GM21360 (cell line): ENCODE measurements around the gene FAM47B.

Experiments used
- ATAC-seq: cut with Tn5 transposase; IDR thresholded peaks from one replicate; pipeline ENCODE4 v1.9.1; 2021; ENCODE audit warnings: mild to moderate bottlenecking, moderate library complexity; ENCODE audit not compliant: unreplicated experiment

Gene FAM47B

DNA sequence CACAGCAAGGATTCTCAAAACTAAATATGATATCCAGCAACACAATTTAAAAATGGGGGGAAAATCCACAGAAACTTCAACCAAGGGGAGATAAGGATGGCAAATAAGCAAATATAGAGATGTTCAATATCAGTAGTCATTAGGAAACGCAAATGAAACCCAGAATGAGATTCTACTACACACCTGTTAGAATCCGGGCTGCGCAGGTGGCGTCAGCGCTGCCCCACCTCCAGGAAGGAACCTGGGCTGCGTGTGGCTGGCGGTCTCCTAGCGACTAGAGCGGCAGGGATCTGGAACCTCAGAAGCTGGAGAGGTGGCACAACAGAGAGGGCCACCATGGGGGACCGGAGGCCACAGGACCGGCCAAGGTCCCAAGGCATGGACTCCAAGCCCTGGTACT is at the start of gene FAM47B:
Gene FAM47B (plus strand): TSS at position 301 of the 400 bp plus-strand sequence. CDS start 36 bp downstream, at position 337.
- ATAC-seq, result no peak

- no peak for ATAC-seq
Observed at GRCh38 chrX:34893741-34894140, 48.9 kb upstream of the FAM47B start.

GRCh38 chrX:34900691-34901090 is 41.9 kb upstream of the FAM47B start:
- no peak for ATAC-seq

GRCh38 chrX:34901761-34902160 is 40.8 kb upstream of the FAM47B start:
- no peak for ATAC-seq

DNA sequence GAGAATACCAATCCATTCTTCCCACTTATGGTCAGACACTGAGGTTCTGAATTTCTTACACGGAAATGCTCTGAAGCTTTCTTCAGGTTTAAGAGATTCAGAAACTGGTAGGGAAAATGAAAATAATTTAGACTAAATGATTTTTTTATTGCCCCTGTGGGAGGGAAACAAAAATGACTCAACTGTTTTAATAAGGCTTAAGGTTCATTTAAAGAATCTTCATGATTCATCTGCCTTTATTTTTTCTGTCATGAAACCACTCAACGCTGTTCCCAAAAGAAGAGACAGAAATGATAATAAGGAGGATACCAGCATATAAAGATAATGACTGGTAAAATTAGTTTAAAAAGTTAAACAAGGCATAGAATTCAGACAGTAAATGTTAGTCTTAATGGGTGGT is 39.3 kb upstream of the FAM47B start:
- no peak for ATAC-seq

GRCh38 chrX:34909151-34909550 is 33.4 kb upstream of the FAM47B start:
- ATAC-seq, result no peak

GRCh38 chrX:34915463-34916225 is 27.0 kb upstream of the FAM47B start:
- ATAC-seq, result no peak

DNA sequence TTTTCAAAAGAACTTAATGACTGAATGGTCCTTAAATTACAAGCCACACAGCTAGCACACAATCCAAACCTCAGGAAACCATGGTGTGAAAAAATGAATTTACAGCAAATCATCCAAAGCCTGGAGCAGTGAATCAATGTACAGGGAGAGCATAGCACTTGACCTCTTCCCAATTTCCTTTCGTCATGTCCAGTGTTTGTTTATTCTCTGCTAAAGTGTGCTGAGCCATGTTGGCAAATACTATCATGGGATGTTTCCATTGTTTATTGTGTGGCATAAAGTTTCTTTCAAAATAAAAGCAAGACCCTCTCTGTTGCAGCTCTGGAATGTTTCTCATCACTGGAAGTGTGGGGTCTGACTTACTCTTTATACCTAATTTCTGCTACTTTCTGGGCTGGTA is 25.4 kb upstream of the FAM47B start:
- no peak for ATAC-seq

- ATAC-seq, result no peak
Observed at GRCh38 chrX:34918091-34918736, 24.4 kb upstream of the FAM47B start.

DNA sequence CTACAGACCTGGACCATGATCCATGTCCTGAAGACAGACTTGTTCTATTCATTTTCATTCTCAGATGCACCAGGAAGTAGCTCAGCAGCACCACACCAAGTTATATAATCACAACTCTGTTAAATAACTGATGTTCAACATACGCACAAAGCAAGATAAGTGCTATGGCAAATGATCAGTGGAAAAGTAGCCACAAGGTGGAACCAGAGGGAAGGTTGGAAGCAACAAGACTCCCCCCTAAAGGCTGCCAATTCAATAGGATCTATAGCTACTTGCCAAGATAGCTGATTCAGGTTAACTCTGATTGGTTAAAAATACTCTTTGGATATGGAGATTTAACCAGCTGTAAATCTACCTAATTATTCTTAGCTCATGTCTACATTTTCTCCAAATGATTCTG is 23.7 kb upstream of the FAM47B start:
- no peak for ATAC-seq

- no peak for ATAC-seq
Observed at GRCh38 chrX:34927866-34928265, 14.7 kb upstream of the FAM47B start.

GRCh38 chrX:34943235-34943634 is 639 bp downstream of the FAM47B start:
- ATAC-seq, result no peak

- no peak for ATAC-seq
Observed at GRCh38 chrX:34956916-34957315, 14.3 kb downstream of the FAM47B start.

GRCh38 chrX:34961662-34962061 is 19.1 kb downstream of the FAM47B start:
- ATAC-seq, result no peak

DNA sequence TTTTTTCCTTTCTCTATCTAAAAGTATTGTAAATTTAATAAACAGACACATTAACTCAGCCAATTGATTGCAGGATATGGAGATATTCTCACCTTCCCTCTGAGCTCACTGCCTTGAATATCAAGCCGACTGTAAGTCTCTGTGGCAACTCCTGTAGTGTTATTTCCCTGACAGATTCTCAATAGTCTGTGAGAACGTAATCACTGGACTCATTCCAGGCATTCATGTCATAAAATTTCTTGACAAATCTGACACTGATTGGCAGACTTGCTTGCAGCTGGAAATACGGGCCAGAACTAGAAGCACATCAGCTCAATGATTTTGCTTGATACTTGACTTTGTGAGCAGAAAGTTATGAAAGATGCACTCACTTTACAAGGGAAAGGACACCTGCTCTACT is 29.6 kb downstream of the FAM47B start:
- ATAC-seq, result no peak

- no peak for ATAC-seq
Observed at GRCh38 chrX:34978171-34978570, 35.6 kb downstream of the FAM47B start.

DNA sequence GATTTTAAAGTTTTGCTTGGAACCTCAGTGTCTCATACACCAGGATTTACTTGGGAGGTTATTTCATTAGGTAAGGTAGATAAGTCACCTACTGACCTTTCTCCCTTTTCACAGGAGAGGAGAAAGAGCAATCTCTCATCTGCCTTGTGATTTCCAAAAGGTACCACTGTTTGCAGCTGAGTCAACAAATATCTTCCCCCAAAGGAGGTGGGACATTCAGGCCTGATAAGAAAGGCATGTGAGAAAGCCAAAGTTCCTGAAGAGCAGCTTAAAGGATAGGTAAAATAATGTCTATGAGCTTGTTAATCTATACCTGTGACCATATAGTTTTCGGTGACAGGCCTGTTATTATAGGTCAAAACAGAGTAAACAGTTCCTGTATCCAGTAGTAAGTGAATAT is 45.0 kb downstream of the FAM47B start:
- no peak for ATAC-seq
